Activated effector memory CD4-positive, alpha-beta T cell treated with Interleukin-2 at 50 U/mL for 16 hours (primary cell): ENCODE results near the gene LMAN2L.
"Not testable (repeated sequence)": the region's sequence is repeated elsewhere in the genome, so short reads cannot be mapped to it uniquely, and the experiment has no call there.

ENCODE experiments used
- DNase-seq: peaks from one replicate; pipeline ENCODE4 v3.0.0-alpha.2; 2020

Gene LMAN2L

GRCh38 chr2:96687266-96687665 is 52.6 kb downstream of the LMAN2L start:
- DNase-seq = no peak

GRCh38 chr2:96685577-96686459 is 54.0 kb downstream of the LMAN2L start:
- DNase-seq = no peak

DNA sequence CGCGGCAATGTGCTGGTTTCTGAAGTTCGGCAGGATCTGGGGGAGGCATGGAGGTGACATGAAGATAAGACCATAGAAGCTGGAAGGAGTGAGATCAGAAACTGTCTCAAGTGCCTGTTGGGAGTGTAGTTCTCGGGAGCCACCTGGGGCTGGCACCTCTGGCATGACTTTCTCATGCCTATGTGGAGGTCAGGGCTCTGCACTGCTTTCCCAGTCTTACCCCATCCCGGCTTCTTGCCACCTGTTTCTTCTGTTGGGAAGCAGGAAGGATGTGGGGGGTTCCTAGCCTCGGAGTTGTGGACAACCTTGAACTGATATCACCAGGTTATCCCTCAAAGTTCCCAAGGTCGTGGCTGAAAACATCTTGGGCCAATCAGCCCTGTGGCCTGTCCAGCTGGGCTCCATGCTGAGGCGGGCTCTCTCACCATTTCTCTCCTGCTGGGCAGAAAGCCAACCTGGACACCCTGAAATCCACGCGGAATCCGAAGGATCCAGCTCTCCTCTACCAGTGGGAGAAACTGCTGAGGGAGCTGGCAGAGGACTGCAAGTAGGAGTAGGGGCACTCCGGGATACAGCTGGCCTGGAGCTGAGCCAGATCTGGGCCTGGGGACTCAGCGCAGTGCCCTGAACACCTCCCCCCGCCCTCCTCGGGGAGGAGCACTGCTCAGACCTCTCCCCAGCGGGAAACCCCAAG is 54.8 kb downstream of the LMAN2L start:
- DNase-seq = no peak

DNA sequence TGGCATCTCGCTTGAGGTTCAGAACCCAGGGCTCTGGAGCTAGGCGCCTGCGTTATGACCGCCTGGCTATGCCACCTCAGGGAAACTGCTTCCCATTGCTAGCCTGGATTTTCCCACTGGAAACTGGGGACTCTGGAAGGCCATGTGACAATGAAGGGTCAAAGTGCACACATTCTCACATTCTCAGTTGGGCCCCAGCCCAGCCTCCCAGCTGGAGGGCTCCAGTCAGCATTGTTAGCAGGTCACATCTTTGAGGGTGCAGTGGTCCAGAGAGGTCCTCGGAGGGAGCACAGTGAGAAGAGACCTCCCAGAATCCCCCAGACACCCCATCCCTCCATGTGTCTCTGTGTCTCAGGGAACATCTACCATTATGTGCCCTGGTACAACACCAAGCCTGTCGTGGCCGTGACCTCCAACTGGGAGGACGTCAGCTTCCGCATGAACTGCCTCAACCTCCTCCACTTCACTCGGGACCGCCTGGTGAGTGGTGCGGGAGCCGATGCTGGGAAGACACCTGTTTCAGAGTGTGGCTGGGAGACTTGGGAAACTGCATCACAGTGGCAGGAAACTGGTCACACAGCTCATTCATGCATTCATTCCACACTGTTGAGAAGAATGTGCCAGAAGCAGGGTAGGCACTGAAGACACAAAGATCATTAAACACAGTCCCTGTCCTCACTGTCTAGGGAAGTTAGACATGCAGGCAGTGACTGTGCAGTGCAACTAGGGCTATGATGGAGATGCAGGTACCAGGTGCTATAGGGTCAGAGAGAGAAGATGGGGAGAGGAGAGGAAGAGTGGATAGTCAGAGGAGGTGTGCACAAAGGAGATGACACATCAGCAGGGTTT is 55.7 kb downstream of the LMAN2L start:
- DNase-seq = no peak

- DNase-seq = no peak
Observed at GRCh38 chr2:96683307-96683706, 56.6 kb downstream of the LMAN2L start.

DNA sequence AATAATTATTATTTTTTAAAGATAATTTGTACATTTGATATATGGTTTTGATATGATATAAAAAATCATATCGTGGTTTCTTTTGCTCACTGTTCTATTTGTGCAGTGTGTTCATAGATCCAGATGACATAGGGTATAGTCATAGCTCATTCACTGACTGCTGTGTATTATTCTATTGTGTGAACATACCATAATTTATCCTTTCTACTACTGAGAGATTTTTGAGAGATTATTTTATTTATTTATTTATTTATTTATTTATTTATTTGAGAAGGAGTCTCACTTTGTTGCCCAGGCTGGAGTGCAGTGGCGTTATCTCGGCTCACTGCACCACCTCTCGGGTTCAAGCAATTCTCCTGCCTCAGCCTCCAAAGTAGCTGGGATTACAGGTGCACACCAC is 58.3 kb downstream of the LMAN2L start:
- no peak for DNase-seq

- DNase-seq = no peak
Observed at GRCh38 chr2:96680561-96681141, 59.2 kb downstream of the LMAN2L start.

DNA sequence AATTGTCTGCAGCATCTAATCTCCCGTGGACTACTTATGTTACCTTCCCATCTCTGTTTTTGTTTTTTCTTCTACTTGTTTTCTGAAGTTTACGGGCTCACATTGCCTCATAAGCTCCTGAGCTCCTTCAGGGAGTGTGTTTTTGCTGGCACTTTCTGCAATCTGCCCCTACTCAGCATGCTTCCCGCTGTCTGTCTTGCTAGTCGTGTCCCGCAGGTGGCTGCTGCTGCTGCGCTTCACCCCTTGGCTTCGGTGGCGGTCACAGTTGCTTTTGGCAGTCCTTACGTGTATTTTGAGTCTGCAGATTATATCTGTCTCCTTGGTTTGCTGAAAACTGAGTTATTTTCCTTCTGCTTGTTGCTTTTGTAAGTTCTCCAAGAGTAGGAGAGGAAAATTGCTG is 60.0 kb downstream of the LMAN2L start:
- no peak for DNase-seq

DNA sequence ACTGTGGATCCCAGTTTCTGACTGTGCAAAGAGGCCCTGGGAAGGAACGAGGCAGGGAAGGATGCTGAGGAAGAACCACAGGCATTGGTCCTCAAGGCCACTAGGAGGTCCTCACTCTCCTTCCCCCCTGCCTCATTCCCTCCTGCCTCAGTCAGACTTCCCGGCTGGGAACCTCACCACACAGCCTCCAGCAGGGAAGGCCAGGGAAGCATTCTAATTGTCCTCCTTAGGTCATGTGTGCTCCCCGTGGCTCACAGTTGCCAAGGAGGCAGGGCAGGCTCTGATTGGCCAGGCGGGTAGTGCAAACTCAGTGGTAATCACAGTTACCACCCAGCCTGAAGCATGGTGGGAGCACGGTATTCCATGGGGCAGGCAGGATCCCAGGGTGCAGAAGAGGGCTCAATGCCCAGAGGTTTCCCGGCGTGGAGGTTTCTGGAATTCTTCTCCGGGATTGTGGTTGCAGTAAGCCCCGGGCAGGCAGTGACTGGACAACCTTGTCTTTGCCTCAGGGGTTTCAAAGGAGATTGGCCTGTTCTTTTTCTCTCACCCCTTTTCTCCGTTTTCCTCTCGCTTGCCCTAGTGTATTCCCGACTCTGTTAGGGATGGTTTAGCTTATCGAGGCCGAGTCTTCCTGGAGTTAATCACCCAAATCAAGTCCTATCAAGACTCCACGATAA is 70.2 kb downstream of the LMAN2L start:
- no peak for DNase-seq

DNA sequence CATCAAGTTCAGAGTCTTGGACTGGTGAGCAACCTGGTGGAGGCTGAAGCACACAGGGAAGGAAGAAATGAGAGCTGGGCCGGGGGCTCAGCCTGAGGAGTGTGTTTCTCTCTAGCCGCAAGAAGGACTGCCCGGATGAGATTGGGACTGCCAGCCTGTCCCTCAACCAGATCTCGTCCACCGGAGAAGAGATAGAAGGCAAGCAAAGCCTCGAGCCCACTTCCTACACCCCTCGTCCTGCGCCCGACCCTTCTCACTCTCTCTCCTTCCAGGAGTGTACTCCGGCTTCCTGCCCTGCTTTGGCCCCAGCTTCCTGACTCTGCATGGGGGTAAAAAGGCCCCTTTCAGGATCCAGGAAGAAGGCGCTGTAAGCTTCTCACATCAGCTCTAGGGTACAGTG is 71.1 kb downstream of the LMAN2L start:
- no peak for DNase-seq

DNA sequence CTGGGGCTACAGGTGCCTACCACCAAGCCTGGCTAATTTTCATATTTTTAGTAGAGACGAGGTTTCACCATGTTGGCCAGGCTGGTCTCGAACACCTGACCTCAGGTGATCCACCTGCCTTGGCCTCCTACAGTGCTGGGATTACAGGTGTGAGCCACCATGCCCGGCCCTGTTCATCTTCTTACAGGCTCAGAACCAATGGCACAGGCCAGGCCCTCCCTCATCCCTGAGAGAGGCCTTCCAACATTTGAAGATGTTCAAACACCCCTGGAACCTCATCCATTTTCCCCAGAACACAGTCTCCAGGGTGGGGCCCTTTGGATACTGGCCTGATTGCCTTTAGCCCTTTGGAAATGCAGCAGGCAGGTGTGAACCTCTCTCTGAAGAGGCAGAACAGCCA is 74.1 kb downstream of the LMAN2L start:
- not testable (repeated sequence) for DNase-seq

DNA sequence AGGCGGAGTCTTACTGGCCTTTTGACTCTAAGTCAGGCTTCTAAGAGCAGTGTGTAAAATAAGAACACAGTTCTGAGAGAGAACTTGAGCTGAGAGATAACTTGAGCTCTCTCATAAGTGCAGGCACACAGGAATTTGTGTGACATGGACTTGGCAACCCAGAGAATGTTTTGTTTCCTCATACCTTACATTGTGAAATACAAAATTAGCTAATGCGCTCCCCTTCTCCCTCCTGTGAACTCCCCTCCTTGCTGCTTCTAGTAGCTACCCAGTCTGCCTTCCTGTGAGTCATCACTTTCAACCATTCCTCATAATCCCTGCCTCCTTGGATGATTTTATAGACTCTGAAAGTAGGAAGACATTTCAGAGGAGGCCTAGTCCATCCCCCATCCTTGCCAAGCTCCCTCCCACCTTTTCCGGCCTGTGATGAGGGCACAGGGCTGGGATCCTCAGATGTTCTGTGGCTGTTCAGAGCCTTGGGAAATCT is 74.7 kb downstream of the LMAN2L start:
- no peak for DNase-seq

- DNase-seq = no peak
Observed at GRCh38 chr2:96664366-96664925, 75.4 kb downstream of the LMAN2L start.

GRCh38 chr2:96663829-96664228 is 76.0 kb downstream of the LMAN2L start:
- DNase-seq = no peak

DNA sequence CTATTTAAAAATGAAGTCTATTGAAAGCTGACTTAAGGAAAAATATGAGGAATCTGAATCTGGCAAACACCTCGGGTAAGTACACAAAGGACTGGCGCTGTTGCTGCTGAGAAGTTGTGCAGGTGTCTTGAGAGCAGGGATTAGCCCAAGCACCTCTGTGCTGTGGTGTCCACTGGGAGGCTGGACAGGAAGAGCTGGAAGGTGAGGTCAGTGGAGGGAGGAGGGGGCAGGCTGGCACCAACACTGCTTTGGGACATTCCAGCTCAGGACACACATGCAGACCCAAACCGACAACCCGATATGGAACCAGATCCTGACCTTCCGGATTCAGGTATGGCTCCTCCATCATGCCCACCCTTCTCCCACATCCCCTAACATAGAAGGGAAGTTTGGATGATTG is 76.7 kb downstream of the LMAN2L start:
- DNase-seq = no peak

- DNase-seq = no peak
Observed at GRCh38 chr2:96662360-96662759, 77.5 kb downstream of the LMAN2L start.

- no peak for DNase-seq
Observed at GRCh38 chr2:96661324-96661723, 78.5 kb downstream of the LMAN2L start.

DNA sequence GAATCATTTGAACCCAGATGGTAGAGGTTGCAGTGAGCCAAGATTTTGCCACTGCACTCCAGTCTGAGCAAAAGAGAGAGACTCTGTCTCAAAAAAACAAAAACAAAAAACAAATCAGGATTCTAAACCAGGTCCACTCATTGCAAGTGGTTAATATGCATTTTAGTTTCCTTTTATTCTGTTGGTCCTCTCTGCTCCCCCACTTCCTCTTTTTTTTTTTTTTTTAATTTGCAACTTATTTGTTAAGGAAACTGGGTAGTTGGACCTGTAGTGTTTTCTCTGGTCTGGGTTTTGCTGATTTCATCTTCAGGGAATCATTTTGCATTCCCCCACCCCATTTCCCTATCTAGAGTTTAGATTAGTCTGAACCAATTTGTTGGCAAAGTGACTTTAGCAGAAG is 83.3 kb downstream of the LMAN2L start:
- DNase-seq = no peak
